ENCODE measurements around the gene COG3. TPM values are rescaled to one million over a fixed set of nuclear protein-coding genes. Genes with fewer than 3 reads are reported as not detected.

The COG3 gene
- polyA plus RNA-seq, 2 donors = 9.2 to 25.0 TPM

DNA sequence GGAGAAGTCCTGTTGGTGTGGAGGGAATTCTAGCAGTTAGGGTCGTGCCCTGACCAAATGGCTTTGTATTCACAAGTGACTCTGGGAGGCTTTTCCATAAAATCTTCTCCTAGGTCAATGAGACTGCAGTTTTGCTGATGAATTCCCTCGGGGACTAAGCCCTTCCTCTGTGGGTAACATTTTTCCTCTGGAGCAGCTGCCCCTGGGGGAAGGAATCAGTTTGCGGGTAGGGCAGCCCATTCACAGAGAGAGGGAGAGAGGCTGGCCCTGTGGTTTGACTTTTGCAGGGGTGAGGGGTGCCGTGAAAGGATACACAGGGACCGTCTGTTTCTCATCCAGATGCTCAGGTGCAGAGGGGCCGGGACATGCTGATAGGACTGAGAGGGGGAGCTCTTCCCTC, 83.5 kb downstream of the COG3 start:
- H3K4me3 ChIP-seq (ENCODE audit: low read depth in 1 of 2, low read length in 2 of 2) = no peak overlapping the region
- H3K36me3 ChIP-seq (ENCODE audit: control insufficient read depth in 2 of 2, insufficient read depth in 2 of 2, low read length in 1 of 2) = no peaks in the 10 kb centered on the region
- H3K4me1 ChIP-seq (ENCODE audit: control insufficient read depth in 2 of 2, insufficient read depth in 2 of 2, low read length in 1 of 2) = no peaks in the 10 kb centered on the region
- H3K27ac ChIP-seq (ENCODE audit: low read depth in 2 of 2, low read length in 1 of 2) = no peak overlapping the region
- 56 to 61% methylated on average over 6 of the region's 6 CpGs for WGBS, 2 donors
- no peaks in the 10 kb centered on the region for H3K9me3 ChIP-seq (ENCODE audit: control insufficient read depth in 2 of 2, insufficient read depth in 1 of 2, low read depth in 1 of 2, low read length in 1 of 2)
- peaks cover 0 to 4% of the 10 kb centered on the region in 2 donors for H3K27me3 ChIP-seq (ENCODE audit: control insufficient read depth in 1 of 2, insufficient read depth in 2 of 2, low read length in 2 of 2)

GRCh38 chr13:45554604-45555109, 89.9 kb downstream of the COG3 start:
- H3K36me3 ChIP-seq (ENCODE audit: control insufficient read depth in 2 of 2, insufficient read depth in 2 of 2, low read length in 1 of 2) = no peaks in the 10 kb centered on the region
- H3K27me3 ChIP-seq (ENCODE audit: control insufficient read depth in 1 of 2, insufficient read depth in 2 of 2, low read length in 2 of 2) = peaks cover 0 to 4% of the 10 kb centered on the region in 2 donors
- H3K4me1 ChIP-seq (ENCODE audit: control insufficient read depth in 2 of 2, insufficient read depth in 2 of 2, low read length in 1 of 2) = no peaks in the 10 kb centered on the region
- WGBS, 2 donors = 81 to 86% methylated on average over 4 of the region's 4 CpGs
- H3K27ac ChIP-seq (ENCODE audit: low read depth in 2 of 2, low read length in 1 of 2) = no peak overlapping the region
- no peak overlapping the region for H3K4me3 ChIP-seq (ENCODE audit: low read depth in 1 of 2, low read length in 2 of 2)
- no peaks in the 10 kb centered on the region for H3K9me3 ChIP-seq (ENCODE audit: control insufficient read depth in 2 of 2, insufficient read depth in 1 of 2, low read depth in 1 of 2, low read length in 1 of 2)

DNA sequence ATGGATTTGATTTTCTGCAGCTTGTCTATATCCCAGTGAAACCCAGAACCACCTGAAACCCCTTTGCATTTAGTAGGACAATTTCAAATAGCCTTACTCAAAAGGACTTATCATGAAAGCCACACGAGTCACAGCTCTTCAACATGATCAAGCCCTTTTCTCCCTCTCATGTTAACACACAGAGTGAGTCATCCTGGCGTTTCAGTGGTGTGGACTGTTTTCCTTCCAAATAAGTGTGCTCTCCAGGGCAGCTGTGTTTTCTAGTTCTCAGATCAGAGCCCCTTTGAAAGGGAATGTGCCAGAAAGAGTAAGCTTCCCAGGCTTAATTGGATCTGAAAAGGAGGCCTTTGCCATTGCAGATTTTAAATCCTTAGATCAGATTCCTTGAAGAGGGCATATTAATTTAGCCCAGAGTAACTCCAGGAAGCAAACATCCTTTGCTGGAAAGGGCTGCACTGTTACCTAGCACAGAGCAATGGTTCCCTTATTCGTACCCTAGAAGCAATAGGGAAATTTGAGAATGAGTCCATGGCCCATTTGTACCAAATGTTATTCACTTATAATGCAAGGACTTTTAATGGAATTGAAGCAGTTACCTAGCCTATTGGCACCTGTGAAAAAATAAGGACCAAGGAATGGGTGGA, 99.5 kb downstream of the COG3 start:
- no peaks in the 10 kb centered on the region for H3K36me3 ChIP-seq (ENCODE audit: control insufficient read depth in 2 of 2, insufficient read depth in 2 of 2, low read length in 1 of 2)
- H3K27me3 ChIP-seq (ENCODE audit: control insufficient read depth in 1 of 2, insufficient read depth in 2 of 2, low read length in 2 of 2) = no peaks in the 10 kb centered on the region
- WGBS, 2 donors = 35 to 45% methylated on average over 3 of the region's 3 CpGs
- H3K4me1 ChIP-seq (ENCODE audit: control insufficient read depth in 2 of 2, insufficient read depth in 2 of 2, low read length in 1 of 2) = no peaks in the 10 kb centered on the region
- no peaks in the 10 kb centered on the region for H3K9me3 ChIP-seq (ENCODE audit: control insufficient read depth in 2 of 2, insufficient read depth in 1 of 2, low read depth in 1 of 2, low read length in 1 of 2)
- no peak overlapping the region for H3K27ac ChIP-seq (ENCODE audit: low read depth in 2 of 2, low read length in 1 of 2)
- no peak overlapping the region for H3K4me3 ChIP-seq (ENCODE audit: low read depth in 1 of 2, low read length in 2 of 2)

DNA sequence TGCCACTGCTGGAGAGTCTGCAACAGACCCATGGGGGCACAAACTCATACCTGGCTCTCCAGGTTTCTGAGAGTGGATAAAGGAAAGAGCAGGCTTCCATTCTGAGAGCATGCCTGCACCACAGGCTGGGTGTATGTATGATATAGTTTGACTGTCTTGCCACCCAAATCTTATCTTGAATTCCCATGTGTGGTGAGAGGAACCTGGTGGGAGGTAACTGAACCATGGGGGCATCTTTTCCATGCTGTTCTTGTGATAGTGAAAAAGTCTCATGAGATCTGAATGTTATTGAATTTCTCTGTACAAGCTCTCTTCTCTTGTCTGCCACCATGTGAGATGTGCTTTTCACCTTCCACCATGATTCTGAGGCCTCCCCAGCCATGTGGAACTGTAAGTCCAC, 100.6 kb downstream of the COG3 start:
- no peaks in the 10 kb centered on the region for H3K36me3 ChIP-seq (ENCODE audit: control insufficient read depth in 2 of 2, insufficient read depth in 2 of 2, low read length in 1 of 2)
- no peak overlapping the region for H3K27ac ChIP-seq (ENCODE audit: low read depth in 2 of 2, low read length in 1 of 2)
- no peak overlapping the region for H3K4me3 ChIP-seq (ENCODE audit: low read depth in 1 of 2, low read length in 2 of 2)
- no peaks in the 10 kb centered on the region for H3K27me3 ChIP-seq (ENCODE audit: control insufficient read depth in 1 of 2, insufficient read depth in 2 of 2, low read length in 2 of 2)
- no peaks in the 10 kb centered on the region for H3K9me3 ChIP-seq (ENCODE audit: control insufficient read depth in 2 of 2, insufficient read depth in 1 of 2, low read depth in 1 of 2, low read length in 1 of 2)
- H3K4me1 ChIP-seq (ENCODE audit: control insufficient read depth in 2 of 2, insufficient read depth in 2 of 2, low read length in 1 of 2) = no peaks in the 10 kb centered on the region

DNA sequence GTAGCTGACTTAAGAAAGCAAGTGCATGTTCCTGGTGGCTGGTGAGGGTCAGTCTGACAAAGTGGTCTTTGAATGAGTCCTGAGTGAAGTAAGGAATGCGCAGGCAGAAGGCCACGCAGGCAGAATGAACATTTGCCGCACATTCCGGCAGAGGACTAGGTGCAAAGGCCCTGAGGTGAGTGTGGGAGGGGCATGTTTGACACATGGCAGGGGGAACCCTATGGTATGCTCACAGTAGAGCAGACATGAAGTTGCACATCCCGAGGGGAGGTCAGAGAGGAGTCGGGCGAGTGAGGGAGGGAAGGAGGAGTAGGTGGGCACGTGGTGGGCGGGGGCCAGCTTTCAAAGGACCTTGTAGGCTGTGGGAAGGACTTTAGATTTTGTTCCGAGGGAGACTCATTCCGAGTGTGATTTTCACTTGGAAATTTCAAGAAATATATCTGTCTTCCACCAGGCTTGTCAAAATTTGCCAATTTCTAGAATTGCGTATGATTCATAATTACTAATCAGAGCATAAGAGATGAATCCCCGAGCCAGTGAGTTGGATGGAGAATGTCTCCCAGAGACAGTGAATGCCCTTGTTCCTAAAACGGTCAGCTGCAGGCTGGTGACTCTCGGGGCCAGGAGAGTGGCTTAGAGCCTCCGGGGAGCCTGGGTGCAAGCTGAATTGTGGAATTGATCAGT, 110.5 kb downstream of the COG3 start:
- WGBS, 2 donors = 82 to 87% methylated on average over 16 of the region's 16 CpGs

GRCh38 chr13:45575830-45576180, 111.1 kb downstream of the COG3 start:
- H3K9me3 ChIP-seq (ENCODE audit: control insufficient read depth in 2 of 2, insufficient read depth in 1 of 2, low read depth in 1 of 2, low read length in 1 of 2) = no peaks in the 10 kb centered on the region
- H3K27ac ChIP-seq (ENCODE audit: low read depth in 2 of 2, low read length in 1 of 2) = no peak overlapping the region
- H3K4me1 ChIP-seq (ENCODE audit: control insufficient read depth in 2 of 2, insufficient read depth in 2 of 2, low read length in 1 of 2) = no peaks in the 10 kb centered on the region
- H3K36me3 ChIP-seq (ENCODE audit: control insufficient read depth in 2 of 2, insufficient read depth in 2 of 2, low read length in 1 of 2) = no peaks in the 10 kb centered on the region
- H3K27me3 ChIP-seq (ENCODE audit: control insufficient read depth in 1 of 2, insufficient read depth in 2 of 2, low read length in 2 of 2) = no peaks in the 10 kb centered on the region
- 63 to 76% methylated on average over 1 of the region's 1 CpG for WGBS, 2 donors
- no peak overlapping the region for H3K4me3 ChIP-seq (ENCODE audit: low read depth in 1 of 2, low read length in 2 of 2)

More for the DNA sequence above, 110.5 kb downstream of the COG3 start:
- no peaks in the 10 kb centered on the region for H3K9me3 ChIP-seq (ENCODE audit: control insufficient read depth in 2 of 2, insufficient read depth in 1 of 2, low read depth in 1 of 2, low read length in 1 of 2)
- no peak overlapping the region for H3K4me3 ChIP-seq (ENCODE audit: low read depth in 1 of 2, low read length in 2 of 2)
- no peaks in the 10 kb centered on the region for H3K36me3 ChIP-seq (ENCODE audit: control insufficient read depth in 2 of 2, insufficient read depth in 2 of 2, low read length in 1 of 2)
- H3K27ac ChIP-seq (ENCODE audit: low read depth in 2 of 2, low read length in 1 of 2) = no peak overlapping the region
- H3K4me1 ChIP-seq (ENCODE audit: control insufficient read depth in 2 of 2, insufficient read depth in 2 of 2, low read length in 1 of 2) = no peaks in the 10 kb centered on the region
- no peaks in the 10 kb centered on the region for H3K27me3 ChIP-seq (ENCODE audit: control insufficient read depth in 1 of 2, insufficient read depth in 2 of 2, low read length in 2 of 2)

GRCh38 chr13:45576466-45576865, 111.7 kb downstream of the COG3 start:
- Histone ChIP-seq H3K27ac (ENCODE audit: low read depth in 2 of 2, low read length in 1 of 2) (no peak overlapping the region), H3K27me3 (ENCODE audit: control insufficient read depth in 1 of 2, insufficient read depth in 2 of 2, low read length in 2 of 2) (no peaks in the 10 kb centered on the region), H3K9me3 (ENCODE audit: control insufficient read depth in 2 of 2, insufficient read depth in 1 of 2, low read depth in 1 of 2, low read length in 1 of 2) (no peaks in the 10 kb centered on the region), H3K36me3 (ENCODE audit: control insufficient read depth in 2 of 2, insufficient read depth in 2 of 2, low read length in 1 of 2) (no peaks in the 10 kb centered on the region), H3K4me3 (ENCODE audit: low read depth in 1 of 2, low read length in 2 of 2) (no peak overlapping the region), H3K4me1 (ENCODE audit: control insufficient read depth in 2 of 2, insufficient read depth in 2 of 2, low read length in 1 of 2) (no peaks in the 10 kb centered on the region)
- 77 to 83% methylated on average over 4 of the region's 4 CpGs for WGBS, 2 donors

GRCh38 chr13:45582408-45583076, 117.8 kb downstream of the COG3 start:
- H3K27me3 ChIP-seq (ENCODE audit: control insufficient read depth in 1 of 2, insufficient read depth in 2 of 2, low read length in 2 of 2) = no peaks in the 10 kb centered on the region
- H3K36me3 ChIP-seq (ENCODE audit: control insufficient read depth in 2 of 2, insufficient read depth in 2 of 2, low read length in 1 of 2) = no peaks in the 10 kb centered on the region
- no peaks in the 10 kb centered on the region for H3K4me1 ChIP-seq (ENCODE audit: control insufficient read depth in 2 of 2, insufficient read depth in 2 of 2, low read length in 1 of 2)
- WGBS, 2 donors = 53 to 56% methylated on average over 3 of the region's 3 CpGs
- H3K4me3 ChIP-seq (ENCODE audit: low read depth in 1 of 2, low read length in 2 of 2) = no peak overlapping the region
- H3K9me3 ChIP-seq (ENCODE audit: control insufficient read depth in 2 of 2, insufficient read depth in 1 of 2, low read depth in 1 of 2, low read length in 1 of 2) = no peaks in the 10 kb centered on the region
- H3K27ac ChIP-seq (ENCODE audit: low read depth in 2 of 2, low read length in 1 of 2) = no peak overlapping the region

DNA sequence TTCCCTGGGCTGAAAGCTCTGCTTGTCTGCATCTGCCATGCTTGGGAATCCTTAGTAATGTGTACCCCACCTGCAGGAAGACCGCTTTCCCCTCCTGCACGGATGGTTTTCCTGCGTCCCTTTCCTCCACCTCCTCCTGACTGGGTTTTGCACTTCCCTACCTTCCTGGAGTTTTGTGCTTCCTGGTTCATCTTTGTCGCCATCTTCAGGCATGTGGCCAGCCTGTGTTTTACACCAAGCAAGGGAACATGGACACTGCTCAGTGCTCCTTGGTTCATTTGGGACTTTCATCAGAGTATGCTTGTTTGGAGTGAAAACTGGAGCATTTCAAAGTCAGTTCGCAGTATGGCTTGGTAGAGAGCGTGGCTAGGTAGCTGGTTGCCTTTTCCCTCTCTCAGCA, 120.1 kb downstream of the COG3 start:
- Histone ChIP-seq H3K36me3 (ENCODE audit: control insufficient read depth in 2 of 2, insufficient read depth in 2 of 2, low read length in 1 of 2) (no peaks in the 10 kb centered on the region), H3K4me3 (ENCODE audit: low read depth in 1 of 2, low read length in 2 of 2) (no peak overlapping the region), H3K27ac (ENCODE audit: low read depth in 2 of 2, low read length in 1 of 2) (no peak overlapping the region), H3K9me3 (ENCODE audit: control insufficient read depth in 2 of 2, insufficient read depth in 1 of 2, low read depth in 1 of 2, low read length in 1 of 2) (no peaks in the 10 kb centered on the region), H3K27me3 (ENCODE audit: control insufficient read depth in 1 of 2, insufficient read depth in 2 of 2, low read length in 2 of 2) (no peaks in the 10 kb centered on the region), H3K4me1 (ENCODE audit: control insufficient read depth in 2 of 2, insufficient read depth in 2 of 2, low read length in 1 of 2) (no peaks in the 10 kb centered on the region)
- WGBS, 2 donors = 83% methylated on average over 6 of the region's 6 CpGs
